ENCODE results near the gene CCDC127.
A peak's percentile ranks its signal among the peaks of the same experiment; 100 is the strongest.
"Not testable (repeated sequence)": the region's sequence is repeated elsewhere in the genome, so short reads cannot be mapped to it uniquely, and the experiment has no call there.

CCDC127 gene, protein sequence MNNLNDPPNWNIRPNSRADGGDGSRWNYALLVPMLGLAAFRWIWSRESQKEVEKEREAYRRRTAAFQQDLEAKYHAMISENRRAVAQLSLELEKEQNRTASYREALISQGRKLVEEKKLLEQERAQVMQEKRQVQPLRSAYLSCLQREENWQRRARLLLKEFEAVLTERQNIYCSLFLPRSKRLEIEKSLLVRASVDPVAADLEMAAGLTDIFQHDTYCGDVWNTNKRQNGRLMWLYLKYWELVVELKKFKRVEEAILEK

GRCh38 chr5:217494-218456, at the start of gene CCDC127, which contains the start of gene SDHA:
Gene CCDC127, minus strand, starts transcription at chr5:218153. Its CDS starts 1,304 bp downstream, at chr5:216849.
Gene SDHA, plus strand, starts transcription at chr5:218320. Its CDS starts 36 bp downstream, at chr5:218356.
- TF ChIP-seq CTCF (IDR thresholded peaks at IDR 0.05; ENCODE audit: low read depth, low read length, missing control alignments), result peak; percentile 32
- H3K4me3 ChIP-seq (replicated peaks; ENCODE audit: low read depth, low read length), result peak within 1 kb of the TSS; percentile 93

DNA sequence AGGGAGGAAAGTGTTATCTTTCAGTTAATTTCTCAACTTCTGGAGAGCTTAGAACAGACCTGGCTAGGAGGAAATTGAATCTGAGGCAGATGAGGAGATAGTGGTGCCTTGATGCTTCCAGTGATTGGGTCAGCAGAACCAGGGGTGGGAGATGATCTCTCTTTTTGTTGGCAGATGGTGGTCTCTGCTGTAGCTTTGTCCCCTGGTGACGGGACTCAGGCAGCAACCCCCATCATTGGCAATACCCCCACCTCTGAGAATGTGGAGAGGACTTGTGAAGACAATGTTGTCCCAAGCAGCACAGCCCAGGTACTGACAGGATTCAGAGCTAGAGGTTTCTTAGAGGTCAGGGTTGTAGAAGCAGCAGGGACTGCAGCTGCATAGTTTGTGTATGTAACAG, 49.8 kb upstream of the CCDC127 start:
- TF ChIP-seq CTCF (IDR thresholded peaks at IDR 0.05; ENCODE audit: low read depth, low read length, missing control alignments), result no peak
- no peak overlapping the region for H3K4me3 ChIP-seq (replicated peaks; ENCODE audit: low read depth, low read length)
- no peak for DNase-seq (ENCODE audit: extremely low read depth, low read depth)

More at GRCh38 chr5:217494-218456, at the start of gene CCDC127, which contains the start of gene SDHA:
- peak; percentile 56 for DNase-seq (ENCODE audit: extremely low read depth, low read depth)

DNA sequence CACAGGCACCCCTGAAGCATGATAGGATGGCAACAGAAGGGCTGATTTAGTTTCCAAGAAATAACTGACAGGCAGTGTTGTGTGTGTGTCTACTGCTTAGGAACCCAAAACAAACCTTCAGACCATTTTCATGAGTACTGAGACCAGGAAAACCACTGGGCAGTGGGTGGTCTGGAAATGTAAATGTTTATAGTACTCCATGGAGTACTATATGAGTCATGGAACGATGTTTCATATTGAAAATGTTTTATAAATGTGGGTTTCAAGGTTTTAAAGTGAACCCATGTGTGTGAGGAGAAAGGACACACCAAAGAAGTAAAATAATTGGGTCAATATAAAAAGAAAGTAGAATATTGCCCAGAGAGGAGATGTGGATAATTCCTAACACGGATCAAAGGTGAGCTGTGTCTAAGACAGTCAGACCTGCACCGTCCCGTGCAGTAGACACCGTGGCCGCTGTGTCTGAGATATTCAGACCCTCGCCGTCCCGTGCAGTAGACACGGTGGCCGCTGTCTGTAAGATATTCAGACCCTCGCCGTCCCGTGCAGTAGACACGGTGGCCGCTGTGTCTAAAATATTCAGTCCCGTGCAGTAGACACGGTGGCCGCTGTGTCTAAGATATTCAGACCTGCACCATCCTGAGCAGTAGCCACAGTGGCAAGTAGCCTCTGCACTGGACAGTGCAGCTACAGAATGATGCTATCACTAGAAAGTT, 48.5 kb upstream of the CCDC127 start:
- H3K4me3 ChIP-seq (replicated peaks; ENCODE audit: low read depth, low read length); DNase-seq (ENCODE audit: extremely low read depth, low read depth): not testable (repeated sequence)

DNA sequence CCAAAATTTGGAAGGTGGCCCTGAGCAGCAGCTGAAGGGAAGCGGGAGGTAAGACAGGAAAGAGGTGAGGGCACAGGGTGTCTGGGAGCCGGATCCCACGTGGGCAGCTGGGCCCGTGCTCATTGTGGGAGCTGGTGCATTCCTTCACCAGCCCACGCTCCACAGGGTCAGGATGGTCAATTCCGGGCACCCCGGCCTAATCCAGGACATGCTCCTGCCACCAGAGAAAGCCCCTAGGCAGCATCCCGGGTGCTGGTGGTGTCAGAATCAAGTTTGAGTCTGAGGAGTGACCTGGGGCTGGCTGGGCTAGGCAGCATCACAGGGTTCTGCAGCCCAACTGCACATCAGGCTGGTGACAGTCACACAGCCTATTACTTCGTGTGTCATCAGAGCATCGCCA, 46.4 kb upstream of the CCDC127 start:
- no peak for TF ChIP-seq CTCF (IDR thresholded peaks at IDR 0.05; ENCODE audit: low read depth, low read length, missing control alignments)

GRCh38 chr5:263275-263974, 45.5 kb upstream of the CCDC127 start:
- not testable (repeated sequence) for H3K4me3 ChIP-seq (replicated peaks; ENCODE audit: low read depth, low read length)
- peak; percentile 67 for DNase-seq (ENCODE audit: extremely low read depth, low read depth)

More for the DNA sequence above, 46.4 kb upstream of the CCDC127 start:
- no peak overlapping the region for H3K4me3 ChIP-seq (replicated peaks; ENCODE audit: low read depth, low read length)
- no peak for DNase-seq (ENCODE audit: extremely low read depth, low read depth)

- TF ChIP-seq CTCF (IDR thresholded peaks at IDR 0.05; ENCODE audit: low read depth, low read length, missing control alignments), result no peak
- H3K4me3 ChIP-seq (replicated peaks; ENCODE audit: low read depth, low read length), result no peak overlapping the region
- no peak for DNase-seq (ENCODE audit: extremely low read depth, low read depth)
These were observed 39.2 kb upstream of the CCDC127 start for GRCh38 chr5:257148-257547.

DNA sequence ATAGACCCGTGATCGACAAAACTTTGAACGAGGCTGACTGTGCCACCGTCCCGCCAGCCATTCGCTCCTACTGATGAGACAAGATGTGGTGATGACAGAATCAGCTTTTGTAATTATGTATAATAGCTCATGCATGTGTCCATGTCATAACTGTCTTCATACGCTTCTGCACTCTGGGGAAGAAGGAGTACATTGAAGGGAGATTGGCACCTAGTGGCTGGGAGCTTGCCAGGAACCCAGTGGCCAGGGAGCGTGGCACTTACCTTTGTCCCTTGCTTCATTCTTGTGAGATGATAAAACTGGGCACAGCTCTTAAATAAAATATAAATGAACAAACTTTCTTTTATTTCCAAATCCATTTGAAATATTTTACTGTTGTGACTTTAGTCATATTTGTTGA, 38.4 kb upstream of the CCDC127 start:
- not testable (repeated sequence) for DNase-seq (ENCODE audit: extremely low read depth, low read depth); H3K4me3 ChIP-seq (replicated peaks; ENCODE audit: low read depth, low read length)

DNA sequence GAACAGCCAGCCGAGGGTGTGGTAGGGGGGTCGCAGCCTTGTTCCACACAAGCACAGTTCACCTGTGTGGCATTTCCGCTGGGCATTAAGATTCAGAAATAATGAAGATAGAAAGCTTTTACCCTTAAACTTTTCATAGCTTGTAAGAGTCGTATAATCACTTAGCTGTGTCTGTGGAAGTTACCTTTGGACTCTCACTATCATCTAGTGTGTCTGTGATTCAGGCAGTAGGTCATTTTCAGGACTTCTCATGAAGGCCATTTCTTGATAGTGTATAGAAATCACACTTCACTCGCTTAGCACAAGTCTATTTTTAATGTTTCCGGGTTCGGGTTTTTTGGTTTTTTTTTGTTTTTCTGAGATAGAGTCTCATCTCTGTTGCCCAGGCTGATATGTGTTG, 37.2 kb upstream of the CCDC127 start:
- not testable (repeated sequence) for DNase-seq (ENCODE audit: extremely low read depth, low read depth); H3K4me3 ChIP-seq (replicated peaks; ENCODE audit: low read depth, low read length)

DNA sequence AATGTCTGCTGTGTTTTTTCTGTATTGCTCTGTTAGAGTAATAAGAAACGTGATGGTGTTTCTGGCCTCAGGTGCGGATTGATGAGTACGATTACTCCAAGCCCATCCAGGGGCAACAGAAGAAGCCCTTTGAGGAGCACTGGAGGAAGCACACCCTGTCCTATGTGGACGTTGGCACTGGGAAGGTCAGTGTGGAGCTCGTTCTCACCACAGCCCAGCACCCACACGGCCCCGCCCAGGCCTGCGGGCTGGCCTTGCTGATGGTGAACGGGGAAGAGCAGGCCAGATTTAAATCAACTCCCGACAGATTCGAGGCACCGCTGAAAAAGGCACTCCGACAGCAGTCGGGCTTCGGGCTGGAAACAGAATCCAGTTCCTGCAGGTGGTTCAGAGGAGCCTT, 36.4 kb upstream of the CCDC127 start:
- DNase-seq (ENCODE audit: extremely low read depth, low read depth); H3K4me3 ChIP-seq (replicated peaks; ENCODE audit: low read depth, low read length): not testable (repeated sequence)
